Measurements from ENCODE around the gene NEDD9.

NEDD9 gene

DNA sequence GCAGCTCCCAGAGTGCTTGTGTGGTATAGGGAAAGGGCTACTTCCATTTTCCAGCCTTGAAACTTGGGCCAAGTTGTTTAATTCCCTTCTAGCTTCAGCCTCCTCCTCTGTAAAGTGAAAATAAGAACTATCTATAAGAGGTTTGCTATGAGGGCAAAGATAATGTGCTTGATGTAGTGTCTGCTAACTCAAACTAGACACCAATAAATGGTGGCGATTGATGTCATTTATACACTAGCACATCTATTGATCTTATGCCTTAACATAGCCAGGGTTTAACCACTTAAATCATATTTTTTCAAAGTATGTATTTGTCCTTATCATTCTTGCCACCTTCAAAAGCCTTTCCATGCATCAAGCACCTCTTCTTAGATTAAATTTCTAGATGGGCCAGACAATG lies 55.2 kb downstream of the NEDD9 start:
- DNase-seq (ENCODE audit: low spot score): no peak

DNA sequence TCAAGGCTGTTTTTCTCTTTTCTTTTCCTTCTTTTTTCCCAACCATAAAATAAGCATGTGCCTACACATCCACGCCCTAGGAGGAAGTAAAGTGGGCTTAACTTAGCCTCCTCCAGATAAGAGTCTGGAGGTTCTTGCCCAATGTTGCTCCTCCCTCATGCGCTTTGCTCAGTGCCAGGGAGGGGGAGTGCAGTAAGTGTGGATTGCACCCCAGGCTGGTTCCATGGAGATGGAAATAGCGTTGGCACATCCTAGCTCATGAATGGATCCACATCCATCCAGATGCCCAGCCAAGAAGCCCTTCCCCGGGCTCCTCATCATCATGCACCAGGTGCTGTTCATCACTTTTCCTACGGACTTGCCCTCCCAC lies 58.2 kb downstream of the NEDD9 start:
- no peak for DNase-seq (ENCODE audit: low spot score)

DNA sequence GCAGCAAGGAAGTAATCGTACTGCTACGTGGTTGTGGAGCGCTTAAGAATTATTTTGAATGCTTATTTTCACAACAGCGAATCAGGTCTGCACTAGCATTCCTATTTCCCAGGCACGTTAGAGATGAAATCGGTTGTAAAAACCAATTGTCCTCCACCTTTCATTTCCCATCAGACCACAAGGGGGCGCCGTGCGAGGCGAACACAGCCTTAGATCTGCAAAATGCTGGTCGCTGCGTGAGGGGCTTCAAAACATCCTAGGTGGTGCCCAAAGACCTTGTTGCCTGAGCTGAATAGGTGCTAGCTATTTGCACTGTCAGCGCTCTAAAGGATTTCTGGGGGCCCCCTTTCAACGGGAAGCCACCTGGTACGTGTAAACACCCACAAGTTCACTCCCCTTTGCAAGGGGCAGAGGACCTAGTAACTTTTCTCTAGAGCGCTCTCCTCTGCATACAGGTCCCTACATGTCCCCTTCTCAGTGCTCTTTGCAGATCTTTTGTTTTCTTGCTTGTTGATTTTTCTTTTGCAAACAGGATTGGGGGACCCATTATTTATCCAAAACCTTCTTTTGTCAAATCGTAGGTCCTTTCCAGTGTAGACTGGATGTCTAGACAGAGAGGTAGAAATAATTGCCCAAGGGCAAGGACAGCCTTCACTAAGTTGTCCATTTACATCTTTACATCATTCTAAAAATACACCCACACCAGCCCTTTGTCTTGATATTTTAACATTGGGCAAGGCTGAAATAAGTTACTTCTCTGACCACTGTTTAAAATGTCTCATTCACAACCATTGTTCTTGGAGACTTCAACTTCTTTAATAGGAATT lies 59.8 kb downstream of the NEDD9 start:
- DNase-seq (ENCODE audit: low spot score): peak; percentile 40

- DNase-seq (ENCODE audit: low spot score): no peak
These were observed 60.5 kb downstream of the NEDD9 start for GRCh38 chr6:11171952-11172351.

DNA sequence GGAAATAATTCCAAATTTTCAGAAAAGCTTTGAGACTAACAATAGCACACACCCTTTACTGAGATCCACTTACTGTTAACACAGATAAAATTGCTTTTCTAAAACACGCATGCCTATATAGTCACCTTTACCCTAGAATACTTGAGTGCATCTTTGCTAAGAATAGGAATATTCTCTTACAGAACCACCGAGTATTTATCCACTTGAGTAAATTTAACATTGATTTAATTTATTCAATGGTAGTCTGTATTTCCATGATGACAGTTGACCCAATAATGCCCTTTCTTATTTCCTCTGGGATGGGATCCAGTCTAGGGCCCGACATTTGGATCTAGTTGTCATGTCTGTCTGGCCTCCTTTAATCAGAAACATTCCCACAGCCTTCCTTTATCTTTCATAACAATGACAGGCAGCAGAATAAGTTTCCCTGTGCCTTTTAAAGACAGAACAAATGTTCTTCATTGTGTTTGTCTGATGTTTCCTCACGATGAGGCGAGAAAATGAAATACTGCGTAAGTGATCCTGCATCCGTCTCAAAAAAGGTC lies 64.3 kb downstream of the NEDD9 start:
- DNase-seq (ENCODE audit: low spot score): no peak

DNA sequence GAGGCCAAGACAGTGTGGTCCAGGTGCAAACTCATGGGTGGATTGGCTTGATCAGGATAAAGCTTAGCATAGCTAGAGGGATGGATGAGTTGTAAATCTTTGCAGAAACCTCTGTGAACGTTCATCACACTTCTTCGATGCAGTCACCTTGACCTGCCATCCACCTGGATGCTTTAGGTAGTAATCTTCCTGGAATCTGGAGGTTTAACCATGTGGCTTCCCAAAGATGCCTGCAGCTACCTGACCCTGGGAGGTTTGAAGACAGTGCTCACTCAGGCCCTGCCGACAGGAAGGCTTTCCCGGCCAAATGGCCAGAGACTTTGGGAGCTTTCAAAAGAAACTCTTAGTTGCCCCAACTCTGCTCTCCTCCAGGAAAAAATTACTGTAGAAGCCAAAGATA lies 65.5 kb downstream of the NEDD9 start:
- DNase-seq (ENCODE audit: low spot score): no peak

- no peak for DNase-seq (ENCODE audit: low spot score)
These were observed 67.5 kb downstream of the NEDD9 start for GRCh38 chr6:11164717-11165646.

DNA sequence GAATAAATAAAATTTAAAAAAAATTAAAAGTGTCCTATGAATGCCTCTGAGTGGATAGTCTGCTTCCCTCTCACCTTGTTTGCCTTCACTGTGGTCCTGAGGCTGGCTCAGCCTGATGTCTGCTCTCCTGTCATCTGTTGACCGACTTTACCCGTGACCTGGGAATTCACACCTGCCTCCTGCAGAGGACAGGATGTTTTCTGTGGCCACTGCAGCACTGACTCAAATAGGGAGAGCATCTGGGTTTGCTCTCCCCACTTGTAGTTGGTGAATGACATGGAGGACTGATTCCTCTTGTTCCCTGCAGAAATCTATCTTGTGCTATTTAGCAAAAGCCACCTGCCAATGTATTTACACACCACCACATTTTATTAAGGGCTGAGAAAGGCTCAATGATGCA lies 68.5 kb downstream of the NEDD9 start:
- no peak for DNase-seq (ENCODE audit: low spot score)

GRCh38 chr6:11162262-11162661 lies 70.2 kb downstream of the NEDD9 start:
- DNase-seq (ENCODE audit: low spot score): no peak

GRCh38 chr6:11161031-11161956 lies 71.2 kb downstream of the NEDD9 start:
- DNase-seq (ENCODE audit: low spot score): no peak

- no peak for DNase-seq (ENCODE audit: low spot score)
These were observed 72.3 kb downstream of the NEDD9 start for GRCh38 chr6:11160199-11160598.

DNA sequence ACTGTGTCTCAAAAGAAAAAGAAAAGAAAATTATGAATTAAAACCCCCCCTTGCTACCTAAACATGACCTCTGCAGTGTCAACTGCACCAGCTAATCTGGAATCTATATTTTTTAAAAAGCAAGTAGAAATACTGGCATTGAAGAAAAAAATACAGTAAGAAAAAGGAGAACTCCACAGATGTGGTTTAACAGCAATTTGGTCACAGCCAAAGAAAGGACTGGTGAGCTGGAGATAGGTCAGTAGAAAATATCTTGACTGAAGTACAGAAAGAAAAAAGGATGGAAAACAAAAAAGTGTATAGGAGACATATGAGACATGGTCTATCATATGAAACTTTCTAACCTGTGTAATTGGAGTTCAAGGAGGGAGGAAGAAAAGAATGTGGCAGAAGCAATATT lies 76.9 kb downstream of the NEDD9 start:
- DNase-seq (ENCODE audit: low spot score): no peak

DNA sequence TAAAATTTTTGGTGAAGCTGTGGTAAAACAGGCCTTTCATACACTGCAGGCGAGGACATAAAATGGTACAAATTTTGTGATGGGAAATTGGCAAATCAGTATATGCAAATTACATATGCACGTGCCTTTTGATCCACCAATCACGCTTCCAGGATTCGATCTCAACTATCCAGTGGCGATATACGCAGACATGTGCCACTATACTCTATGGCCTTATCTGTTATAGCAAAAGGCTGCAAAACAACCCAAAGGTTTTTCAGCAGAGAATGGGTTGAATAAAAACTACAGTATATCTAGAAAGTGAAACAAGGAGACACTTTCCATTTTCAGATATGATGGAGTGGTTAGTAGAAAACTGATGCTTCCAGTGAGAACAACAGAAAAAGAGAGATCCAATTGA lies 79.0 kb downstream of the NEDD9 start:
- no peak for DNase-seq (ENCODE audit: low spot score)

- DNase-seq (ENCODE audit: low spot score): no peak
These were observed 79.9 kb downstream of the NEDD9 start for GRCh38 chr6:11152581-11152980.

DNA sequence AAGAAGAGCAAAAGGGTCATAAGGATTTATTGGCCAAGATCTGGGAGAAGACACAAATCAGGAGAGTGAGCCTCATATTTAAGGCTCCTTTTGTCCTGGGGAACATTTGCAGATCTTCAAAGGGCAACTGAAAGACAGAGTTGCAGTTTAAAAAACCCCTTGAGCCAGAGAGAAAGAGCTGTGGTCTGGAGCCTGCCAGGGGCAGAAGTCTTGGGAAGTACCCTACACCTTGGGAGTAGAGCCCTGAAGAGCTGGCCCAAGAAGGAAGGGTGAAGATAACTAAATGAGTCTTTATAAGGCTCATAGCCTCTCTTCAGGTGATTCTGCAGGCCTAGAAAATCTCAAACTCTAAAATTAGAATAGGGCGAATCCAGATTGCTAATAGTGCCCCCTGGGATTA lies 81.0 kb downstream of the NEDD9 start:
- no peak for DNase-seq (ENCODE audit: low spot score)

GRCh38 chr6:11149551-11149950 lies 82.9 kb downstream of the NEDD9 start:
- DNase-seq (ENCODE audit: low spot score): no peak

DNA sequence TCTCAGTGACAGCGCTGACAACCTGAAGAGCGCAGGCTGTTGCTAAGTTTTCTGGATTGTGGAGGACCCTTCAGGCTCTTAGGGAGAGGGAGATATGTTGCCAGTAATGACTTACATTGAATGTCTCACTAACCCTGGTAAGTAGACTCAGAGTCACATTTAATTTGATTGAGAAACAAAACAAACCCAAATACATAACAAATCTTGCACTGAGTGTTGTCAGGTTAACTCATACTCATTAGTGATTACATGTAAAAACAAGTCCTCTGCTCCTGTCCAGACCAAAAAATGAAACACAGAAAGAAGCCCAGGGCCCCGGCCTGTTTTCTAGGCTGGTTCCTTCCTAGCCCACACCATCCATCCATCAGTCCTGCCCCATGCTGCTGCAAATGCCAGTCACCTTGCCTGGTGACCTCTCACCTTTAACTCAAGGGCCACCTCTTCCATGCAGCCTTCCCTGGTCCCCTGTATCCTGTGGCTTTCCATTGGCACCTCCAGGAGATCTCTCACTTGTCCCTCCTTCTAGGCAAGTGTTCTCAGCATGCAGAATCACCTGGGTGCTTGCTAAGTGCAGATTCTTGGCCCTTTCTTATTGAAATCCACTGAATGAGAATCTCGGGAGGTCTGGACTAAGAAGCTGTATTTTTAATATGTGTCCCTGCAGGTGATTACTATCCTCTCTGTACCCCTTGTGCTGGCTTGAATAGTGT lies 86.2 kb downstream of the NEDD9 start:
- no peak for DNase-seq (ENCODE audit: low spot score)

- peak; percentile 42 for DNase-seq (ENCODE audit: low spot score)
These were observed 88.0 kb downstream of the NEDD9 start for GRCh38 chr6:11144393-11144851.

DNA sequence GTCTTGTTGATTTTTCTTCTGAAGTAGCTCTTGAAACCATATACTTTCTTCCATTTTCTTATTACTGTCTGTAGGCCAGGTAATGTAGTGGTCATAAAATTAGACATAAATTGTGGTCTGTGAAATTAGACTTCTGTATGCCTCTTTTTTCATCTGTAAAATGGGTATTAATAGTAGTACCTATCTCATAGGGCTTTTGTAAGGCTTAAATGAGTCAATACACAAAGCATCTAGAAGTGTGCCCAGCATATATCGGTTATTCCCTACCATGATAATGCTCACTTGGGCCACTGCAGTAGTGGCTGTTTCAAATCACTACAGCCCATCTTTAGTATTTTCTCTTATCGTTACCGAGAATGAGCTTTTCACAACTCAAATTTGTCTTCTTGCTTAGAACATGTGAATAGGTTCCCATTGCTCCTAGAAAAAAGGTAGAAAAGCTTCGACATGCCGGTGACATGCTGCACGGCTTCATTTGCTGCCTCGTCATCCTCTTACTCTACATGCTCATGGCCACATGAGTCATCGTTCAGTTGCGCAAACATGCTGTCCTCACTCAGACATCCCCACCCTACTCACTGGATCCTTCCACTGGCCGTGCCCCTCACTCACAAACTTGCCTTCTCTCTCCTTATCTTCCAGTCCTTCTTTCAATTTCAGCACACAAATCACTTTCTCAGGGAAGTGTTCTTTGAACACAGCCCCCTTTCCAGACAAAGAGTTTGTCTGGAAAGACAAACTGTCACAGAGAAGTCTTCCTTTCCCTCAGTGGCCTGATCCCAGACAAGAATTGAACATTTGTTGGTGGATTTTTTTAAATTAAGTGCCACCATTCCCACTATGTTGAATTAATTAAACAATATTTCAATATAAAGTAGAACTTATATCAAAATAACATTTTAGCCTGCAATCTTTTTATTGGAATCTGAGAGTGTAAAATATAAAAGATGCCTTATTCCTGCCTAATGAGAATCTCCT lies 88.8 kb downstream of the NEDD9 start:
- peak; percentile 35 for DNase-seq (ENCODE audit: low spot score)

All from HuH-7 (cell line).